CD4-positive, alpha-beta T cell treated with Interleukin-4 for 4 hours (primary cell): ENCODE data around the gene FSD1.
A peak's percentile ranks its signal among the peaks of the same experiment; 100 is the strongest.

ENCODE experiments used
- DNase-seq: peaks from one replicate; pipeline ENCODE4 v3.0.0-alpha.2; 2020

Gene FSD1

GRCh38 chr19:4366666-4367335 lies 62.4 kb downstream of the FSD1 start:
- DNase-seq, result no peak

- no peak for DNase-seq
Observed at GRCh38 chr19:4367336-4367723, 62.9 kb downstream of the FSD1 start.

DNA sequence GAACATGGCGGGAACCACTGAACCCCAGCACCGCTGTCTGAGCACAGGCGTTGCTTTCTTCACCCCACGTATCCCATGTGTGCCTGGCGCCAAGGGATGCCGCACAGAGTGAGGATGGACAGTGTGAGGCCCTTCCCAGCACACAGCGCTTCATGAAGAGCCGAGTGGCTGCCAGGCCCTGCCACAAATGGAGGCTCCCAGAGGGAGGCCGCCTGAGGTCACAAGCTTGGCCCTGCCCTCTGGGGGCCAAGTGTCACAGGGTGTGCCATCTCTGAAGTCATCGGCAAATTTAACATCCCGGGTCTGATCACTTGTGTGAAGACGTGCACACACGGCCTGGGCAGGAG lies 63.4 kb downstream of the FSD1 start:
- no peak for DNase-seq

GRCh38 chr19:4368128-4368820 lies 63.9 kb downstream of the FSD1 start:
- DNase-seq, result peak; percentile 3

DNA sequence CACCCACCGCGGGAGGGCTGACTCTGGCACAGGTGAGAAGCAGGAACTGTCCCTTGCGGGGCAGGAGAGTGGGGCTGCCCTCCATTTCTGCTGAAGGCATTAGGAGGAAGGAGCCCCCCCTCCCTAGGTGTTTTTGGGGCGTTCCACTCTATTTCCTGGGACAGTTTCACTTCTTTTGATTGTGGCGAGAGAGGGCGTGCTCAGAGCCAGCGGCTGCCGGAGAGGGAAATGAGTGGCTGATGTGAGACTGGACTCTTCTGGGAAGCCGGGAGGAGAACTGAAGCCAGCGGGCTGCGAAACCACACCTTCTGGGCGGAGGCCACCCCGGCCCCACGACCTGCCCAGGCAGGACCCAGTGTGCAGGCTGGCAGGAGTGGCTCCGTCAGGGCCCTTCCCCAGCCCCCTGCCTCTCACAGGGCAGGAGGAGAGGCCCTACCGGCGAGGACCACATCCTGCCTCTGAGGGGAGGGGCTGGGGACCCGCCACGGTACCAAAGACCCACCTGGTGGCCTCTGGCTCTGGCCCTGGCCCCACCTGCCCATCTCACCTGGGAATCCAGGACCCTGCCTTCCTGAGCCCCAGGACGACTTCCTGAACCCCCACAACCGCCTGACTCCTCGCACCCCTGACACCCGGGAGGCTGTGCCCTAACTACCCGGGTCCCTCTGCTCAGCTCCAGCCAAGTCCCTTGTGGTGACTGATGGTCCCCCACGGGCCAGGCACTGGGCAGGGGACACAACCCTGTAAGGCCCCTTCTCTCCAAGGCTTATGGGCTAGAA lies 64.9 kb downstream of the FSD1 start:
- peak; percentile 78 for DNase-seq

DNA sequence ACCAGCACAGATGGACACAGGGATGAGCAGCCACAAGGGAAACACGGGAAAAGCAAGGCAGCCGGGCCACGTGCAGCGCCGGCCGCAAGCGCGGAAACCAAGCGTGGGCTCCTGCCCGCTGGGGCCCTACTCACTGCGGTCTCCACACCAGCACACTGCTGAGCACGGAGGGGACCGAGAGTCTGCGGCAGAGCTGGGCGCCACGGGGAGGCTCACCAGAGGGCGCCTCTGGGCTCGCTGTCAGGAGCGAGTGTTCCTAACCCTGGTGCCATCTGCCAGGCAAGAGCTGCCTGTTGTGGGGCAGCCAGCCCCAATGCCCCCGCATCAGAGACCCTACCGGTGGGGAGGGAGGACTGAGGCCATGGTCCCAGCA lies 65.5 kb downstream of the FSD1 start:
- peak; percentile 68 for DNase-seq

DNA sequence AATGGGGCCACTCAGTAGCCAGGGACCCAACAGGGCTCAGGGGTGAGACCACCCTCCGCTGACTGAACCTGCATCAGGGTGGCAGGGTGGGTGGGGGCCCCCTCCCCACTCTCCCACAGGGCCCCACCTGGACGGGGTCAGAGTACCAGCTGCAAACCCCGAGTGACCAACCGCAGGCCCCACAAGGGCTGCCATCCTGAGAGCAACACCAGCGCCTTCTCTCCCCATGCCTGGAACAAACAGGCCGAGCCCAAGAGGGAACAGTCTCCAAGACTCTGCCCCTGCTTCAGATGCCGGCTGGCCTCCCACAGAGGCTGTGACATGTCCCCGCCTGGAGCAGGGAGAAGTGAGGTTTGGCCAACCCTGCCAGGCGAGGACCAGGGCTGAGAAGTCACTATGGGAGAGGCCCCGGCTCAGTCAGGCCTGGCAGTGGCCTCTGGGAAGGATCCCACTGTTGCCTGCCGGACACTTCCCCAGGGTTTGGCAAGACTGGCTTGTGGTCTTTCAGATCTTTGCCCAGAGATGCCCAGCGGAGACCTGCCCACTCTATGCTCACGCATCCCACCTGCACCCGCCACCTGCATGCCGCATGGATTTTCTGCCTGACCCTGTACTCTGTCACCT lies 66.1 kb downstream of the FSD1 start:
- DNase-seq, result no peak

GRCh38 chr19:4371247-4372164 lies 67.1 kb downstream of the FSD1 start:
- DNase-seq, result no peak

DNA sequence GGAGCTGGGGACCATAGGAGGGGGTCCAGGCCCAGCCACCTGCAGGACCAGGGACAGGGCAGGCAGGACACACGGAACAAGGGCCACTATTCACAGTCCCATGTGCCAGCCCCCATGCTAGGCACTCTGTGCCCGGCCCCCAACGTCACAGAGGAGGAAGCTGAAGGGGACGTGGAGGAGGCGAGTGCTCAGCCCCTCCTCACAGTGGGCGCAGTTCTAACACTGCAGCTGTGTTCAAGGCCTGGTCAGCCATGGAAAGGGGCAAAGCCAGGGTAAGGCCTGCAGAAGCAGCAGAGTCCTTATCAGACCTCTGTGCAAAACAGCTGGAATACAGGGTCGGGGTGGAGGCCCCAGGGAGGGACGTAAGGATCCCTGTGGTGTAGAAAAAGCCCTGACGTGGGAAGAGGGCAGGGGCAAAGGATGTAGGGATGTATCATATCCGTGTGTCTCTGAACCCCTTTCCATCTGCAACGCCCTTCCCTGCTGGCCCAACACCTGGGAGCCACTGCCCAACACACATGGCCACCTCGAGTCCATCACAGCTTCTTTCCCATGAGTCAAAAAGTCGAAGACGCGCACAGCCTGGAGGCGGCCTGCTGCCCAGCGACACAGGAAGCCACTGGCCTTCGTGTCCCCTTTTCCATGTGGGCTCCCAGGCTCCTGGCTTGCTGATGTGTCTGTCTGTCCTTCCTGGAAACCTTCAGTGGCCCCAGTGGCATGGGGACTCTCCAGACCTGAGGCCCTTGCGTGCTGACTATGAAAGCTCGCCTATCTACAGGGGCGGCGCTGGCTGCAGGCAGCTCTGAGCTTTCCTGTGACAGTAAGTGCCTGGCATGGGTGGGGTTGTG lies 68.0 kb downstream of the FSD1 start:
- no peak for DNase-seq

DNA sequence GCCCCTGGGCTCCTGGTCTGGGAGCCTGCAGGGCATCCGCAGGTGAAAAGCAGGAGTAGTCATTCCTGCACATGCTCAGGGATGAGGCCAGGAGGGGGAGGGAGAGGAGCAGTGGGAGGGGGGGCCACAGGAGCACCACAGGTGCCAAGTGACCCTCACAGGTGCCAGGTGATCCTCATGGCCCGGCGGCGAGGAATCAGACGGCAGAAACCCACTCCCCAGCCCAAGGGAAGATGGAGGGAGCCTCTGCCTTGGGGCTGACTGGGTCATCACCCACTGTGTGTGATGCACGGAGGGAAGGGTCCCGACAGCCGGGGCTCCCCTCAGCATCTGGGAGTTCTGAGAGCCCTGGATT lies 68.6 kb downstream of the FSD1 start:
- no peak for DNase-seq
